SK-N-SH (cell line): ENCODE measurements around the gene BSN.

Source experiments
- CHD2 ChIP-seq: fragments of 150-350 bp; IDR thresholded peaks from 2 replicates; pipeline ENCODE4 v1.6.1; 2018; ENCODE audit warnings: low read length; ENCODE audit not compliant: partially characterized antibody
- EP300 ChIP-seq, 2 experiments: IDR thresholded peaks; 2 replicates each; pipeline versions ENCODE4 v1.4.0 to v1.6.1; 2012; ENCODE audit warnings: borderline replicate concordance in 1 of 2, low read depth in 1 of 2, low read length in 1 of 2
- MXI1 ChIP-seq: IDR thresholded peaks from 2 replicates; pipeline ENCODE4 v1.6.1; 2012; ENCODE audit warnings: mild to moderate bottlenecking, low read depth, low read length, improper control_type of control experiment
- NRF1 ChIP-seq: IDR thresholded peaks from 2 replicates; pipeline ENCODE4 v1.6.1; 2012; ENCODE audit warnings: low read depth, mild to moderate bottlenecking, low read length
- POLR2AphosphoS5 ChIP-seq: IDR thresholded peaks from 2 replicates; pipeline ENCODE4 v1.6.1; 2012; ENCODE audit warnings: low read depth, low read length
- RAD21 ChIP-seq: IDR thresholded peaks from 2 replicates; pipeline ENCODE4 v1.6.1; 2012; ENCODE audit warnings: mild to moderate bottlenecking, low read length
- RFX5 ChIP-seq: IDR thresholded peaks from 2 replicates; pipeline ENCODE4 v1.6.1; 2012; ENCODE audit warnings: mild to moderate bottlenecking, improper control_type of control experiment, low read length
- TCF12 ChIP-seq: IDR thresholded peaks from 2 replicates; pipeline ENCODE4 v1.4.0; 2012
- TF ChIP-seq, protein P1 (sequence below): fragments of 200-600 bp; sonication (generic); IDR thresholded peaks from 2 replicates; pipeline ENCODE4 v1.6.1; 2017; ENCODE audit warnings: antibody characterized with exemption, mild to moderate bottlenecking, moderate library complexity
- TF ChIP-seq, protein P2 (sequence below): IDR thresholded peaks from 2 replicates; pipeline ENCODE4 v1.6.1; 2012; ENCODE audit warnings: mild to moderate bottlenecking, low read depth, low read length, moderate library complexity
- TF ChIP-seq, protein P3 (sequence below): IDR thresholded peaks from 2 replicates; pipeline ENCODE4; 2012
- TF ChIP-seq, protein P4 (sequence below): fragments of 150-350 bp; IDR thresholded peaks from 2 replicates; pipeline ENCODE4 v1.6.1; 2016; ENCODE audit warnings: mild to moderate bottlenecking, low read depth, low read length
- TF ChIP-seq, protein P5 (sequence below): IDR thresholded peaks from 2 replicates; pipeline ENCODE4 v1.4.0; 2012; ENCODE audit warnings: low read depth, borderline replicate concordance

DNA sequence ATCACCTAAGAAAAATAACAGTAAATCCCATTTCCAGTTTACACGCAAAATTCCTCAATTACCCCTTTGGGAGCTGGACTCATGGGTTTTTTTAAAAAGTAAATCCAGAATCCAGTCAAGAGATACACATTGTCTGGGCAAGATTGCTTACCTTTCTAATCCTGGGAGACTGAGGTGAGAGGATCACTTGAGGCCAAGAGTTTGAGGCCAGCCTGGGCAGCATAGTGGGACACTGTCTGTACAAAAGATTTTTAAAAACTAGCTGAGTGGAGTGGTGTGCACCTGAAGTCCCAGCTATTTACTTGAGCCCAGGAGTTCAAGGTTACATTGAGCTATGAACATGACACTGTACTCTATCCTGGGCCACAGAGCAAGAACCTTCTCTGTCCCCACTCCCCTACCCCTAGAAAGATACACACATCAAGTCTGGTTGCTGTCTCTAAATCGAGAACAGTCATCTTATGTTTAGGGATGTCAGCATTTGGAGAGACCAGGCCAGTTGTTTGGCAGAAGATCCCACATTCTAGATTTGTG lies 45.2 kb upstream of the BSN start:
- no peak for TF ChIP-seq POLR2AphosphoS5
- TF ChIP-seq, protein P1, sequence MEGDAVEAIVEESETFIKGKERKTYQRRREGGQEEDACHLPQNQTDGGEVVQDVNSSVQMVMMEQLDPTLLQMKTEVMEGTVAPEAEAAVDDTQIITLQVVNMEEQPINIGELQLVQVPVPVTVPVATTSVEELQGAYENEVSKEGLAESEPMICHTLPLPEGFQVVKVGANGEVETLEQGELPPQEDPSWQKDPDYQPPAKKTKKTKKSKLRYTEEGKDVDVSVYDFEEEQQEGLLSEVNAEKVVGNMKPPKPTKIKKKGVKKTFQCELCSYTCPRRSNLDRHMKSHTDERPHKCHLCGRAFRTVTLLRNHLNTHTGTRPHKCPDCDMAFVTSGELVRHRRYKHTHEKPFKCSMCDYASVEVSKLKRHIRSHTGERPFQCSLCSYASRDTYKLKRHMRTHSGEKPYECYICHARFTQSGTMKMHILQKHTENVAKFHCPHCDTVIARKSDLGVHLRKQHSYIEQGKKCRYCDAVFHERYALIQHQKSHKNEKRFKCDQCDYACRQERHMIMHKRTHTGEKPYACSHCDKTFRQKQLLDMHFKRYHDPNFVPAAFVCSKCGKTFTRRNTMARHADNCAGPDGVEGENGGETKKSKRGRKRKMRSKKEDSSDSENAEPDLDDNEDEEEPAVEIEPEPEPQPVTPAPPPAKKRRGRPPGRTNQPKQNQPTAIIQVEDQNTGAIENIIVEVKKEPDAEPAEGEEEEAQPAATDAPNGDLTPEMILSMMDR = no peak
- TF ChIP-seq, protein P2, sequence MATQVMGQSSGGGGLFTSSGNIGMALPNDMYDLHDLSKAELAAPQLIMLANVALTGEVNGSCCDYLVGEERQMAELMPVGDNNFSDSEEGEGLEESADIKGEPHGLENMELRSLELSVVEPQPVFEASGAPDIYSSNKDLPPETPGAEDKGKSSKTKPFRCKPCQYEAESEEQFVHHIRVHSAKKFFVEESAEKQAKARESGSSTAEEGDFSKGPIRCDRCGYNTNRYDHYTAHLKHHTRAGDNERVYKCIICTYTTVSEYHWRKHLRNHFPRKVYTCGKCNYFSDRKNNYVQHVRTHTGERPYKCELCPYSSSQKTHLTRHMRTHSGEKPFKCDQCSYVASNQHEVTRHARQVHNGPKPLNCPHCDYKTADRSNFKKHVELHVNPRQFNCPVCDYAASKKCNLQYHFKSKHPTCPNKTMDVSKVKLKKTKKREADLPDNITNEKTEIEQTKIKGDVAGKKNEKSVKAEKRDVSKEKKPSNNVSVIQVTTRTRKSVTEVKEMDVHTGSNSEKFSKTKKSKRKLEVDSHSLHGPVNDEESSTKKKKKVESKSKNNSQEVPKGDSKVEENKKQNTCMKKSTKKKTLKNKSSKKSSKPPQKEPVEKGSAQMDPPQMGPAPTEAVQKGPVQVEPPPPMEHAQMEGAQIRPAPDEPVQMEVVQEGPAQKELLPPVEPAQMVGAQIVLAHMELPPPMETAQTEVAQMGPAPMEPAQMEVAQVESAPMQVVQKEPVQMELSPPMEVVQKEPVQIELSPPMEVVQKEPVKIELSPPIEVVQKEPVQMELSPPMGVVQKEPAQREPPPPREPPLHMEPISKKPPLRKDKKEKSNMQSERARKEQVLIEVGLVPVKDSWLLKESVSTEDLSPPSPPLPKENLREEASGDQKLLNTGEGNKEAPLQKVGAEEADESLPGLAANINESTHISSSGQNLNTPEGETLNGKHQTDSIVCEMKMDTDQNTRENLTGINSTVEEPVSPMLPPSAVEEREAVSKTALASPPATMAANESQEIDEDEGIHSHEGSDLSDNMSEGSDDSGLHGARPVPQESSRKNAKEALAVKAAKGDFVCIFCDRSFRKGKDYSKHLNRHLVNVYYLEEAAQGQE = no peak
- TF ChIP-seq CHD2 = no peak
- TF ChIP-seq, protein P3, sequence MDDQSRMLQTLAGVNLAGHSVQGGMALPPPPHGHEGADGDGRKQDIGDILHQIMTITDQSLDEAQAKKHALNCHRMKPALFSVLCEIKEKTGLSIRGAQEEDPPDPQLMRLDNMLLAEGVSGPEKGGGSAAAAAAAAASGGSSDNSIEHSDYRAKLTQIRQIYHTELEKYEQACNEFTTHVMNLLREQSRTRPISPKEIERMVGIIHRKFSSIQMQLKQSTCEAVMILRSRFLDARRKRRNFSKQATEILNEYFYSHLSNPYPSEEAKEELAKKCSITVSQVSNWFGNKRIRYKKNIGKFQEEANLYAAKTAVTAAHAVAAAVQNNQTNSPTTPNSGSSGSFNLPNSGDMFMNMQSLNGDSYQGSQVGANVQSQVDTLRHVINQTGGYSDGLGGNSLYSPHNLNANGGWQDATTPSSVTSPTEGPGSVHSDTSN = no peak
- TF ChIP-seq TCF12 = no peak
- TF ChIP-seq MXI1 = no peak
- TF ChIP-seq, protein P4, sequence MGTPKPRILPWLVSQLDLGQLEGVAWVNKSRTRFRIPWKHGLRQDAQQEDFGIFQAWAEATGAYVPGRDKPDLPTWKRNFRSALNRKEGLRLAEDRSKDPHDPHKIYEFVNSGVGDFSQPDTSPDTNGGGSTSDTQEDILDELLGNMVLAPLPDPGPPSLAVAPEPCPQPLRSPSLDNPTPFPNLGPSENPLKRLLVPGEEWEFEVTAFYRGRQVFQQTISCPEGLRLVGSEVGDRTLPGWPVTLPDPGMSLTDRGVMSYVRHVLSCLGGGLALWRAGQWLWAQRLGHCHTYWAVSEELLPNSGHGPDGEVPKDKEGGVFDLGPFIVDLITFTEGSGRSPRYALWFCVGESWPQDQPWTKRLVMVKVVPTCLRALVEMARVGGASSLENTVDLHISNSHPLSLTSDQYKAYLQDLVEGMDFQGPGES = no peak
- no peak for TF ChIP-seq RFX5
- TF ChIP-seq, protein P5, sequence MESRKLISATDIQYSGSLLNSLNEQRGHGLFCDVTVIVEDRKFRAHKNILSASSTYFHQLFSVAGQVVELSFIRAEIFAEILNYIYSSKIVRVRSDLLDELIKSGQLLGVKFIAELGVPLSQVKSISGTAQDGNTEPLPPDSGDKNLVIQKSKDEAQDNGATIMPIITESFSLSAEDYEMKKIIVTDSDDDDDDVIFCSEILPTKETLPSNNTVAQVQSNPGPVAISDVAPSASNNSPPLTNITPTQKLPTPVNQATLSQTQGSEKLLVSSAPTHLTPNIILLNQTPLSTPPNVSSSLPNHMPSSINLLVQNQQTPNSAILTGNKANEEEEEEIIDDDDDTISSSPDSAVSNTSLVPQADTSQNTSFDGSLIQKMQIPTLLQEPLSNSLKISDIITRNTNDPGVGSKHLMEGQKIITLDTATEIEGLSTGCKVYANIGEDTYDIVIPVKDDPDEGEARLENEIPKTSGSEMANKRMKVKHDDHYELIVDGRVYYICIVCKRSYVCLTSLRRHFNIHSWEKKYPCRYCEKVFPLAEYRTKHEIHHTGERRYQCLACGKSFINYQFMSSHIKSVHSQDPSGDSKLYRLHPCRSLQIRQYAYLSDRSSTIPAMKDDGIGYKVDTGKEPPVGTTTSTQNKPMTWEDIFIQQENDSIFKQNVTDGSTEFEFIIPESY = no peak
- no peak for TF ChIP-seq RAD21
- no peak for TF ChIP-seq EP300 (IDR thresholded peaks at IDR 0.05; ENCODE audit: borderline replicate concordance in 1 of 2, low read depth in 1 of 2, low read length in 1 of 2)
- no peak for TF ChIP-seq NRF1
